GM18868 (cell line): ENCODE measurements around the gene ZSCAN10.
A peak's percentile ranks its signal among the peaks of the same experiment; 100 is the strongest.
"Not testable (repeated sequence)": the region's sequence is repeated elsewhere in the genome, so short reads cannot be mapped to it uniquely, and the experiment has no call there.

Experiments
- ATAC-seq: cut with Tn5 transposase; IDR thresholded peaks from one replicate; pipeline ENCODE4 v1.9.1; 2021; ENCODE audit warnings: mild to moderate bottlenecking, moderate library complexity; ENCODE audit not compliant: unreplicated experiment

ZSCAN10 gene

DNA sequence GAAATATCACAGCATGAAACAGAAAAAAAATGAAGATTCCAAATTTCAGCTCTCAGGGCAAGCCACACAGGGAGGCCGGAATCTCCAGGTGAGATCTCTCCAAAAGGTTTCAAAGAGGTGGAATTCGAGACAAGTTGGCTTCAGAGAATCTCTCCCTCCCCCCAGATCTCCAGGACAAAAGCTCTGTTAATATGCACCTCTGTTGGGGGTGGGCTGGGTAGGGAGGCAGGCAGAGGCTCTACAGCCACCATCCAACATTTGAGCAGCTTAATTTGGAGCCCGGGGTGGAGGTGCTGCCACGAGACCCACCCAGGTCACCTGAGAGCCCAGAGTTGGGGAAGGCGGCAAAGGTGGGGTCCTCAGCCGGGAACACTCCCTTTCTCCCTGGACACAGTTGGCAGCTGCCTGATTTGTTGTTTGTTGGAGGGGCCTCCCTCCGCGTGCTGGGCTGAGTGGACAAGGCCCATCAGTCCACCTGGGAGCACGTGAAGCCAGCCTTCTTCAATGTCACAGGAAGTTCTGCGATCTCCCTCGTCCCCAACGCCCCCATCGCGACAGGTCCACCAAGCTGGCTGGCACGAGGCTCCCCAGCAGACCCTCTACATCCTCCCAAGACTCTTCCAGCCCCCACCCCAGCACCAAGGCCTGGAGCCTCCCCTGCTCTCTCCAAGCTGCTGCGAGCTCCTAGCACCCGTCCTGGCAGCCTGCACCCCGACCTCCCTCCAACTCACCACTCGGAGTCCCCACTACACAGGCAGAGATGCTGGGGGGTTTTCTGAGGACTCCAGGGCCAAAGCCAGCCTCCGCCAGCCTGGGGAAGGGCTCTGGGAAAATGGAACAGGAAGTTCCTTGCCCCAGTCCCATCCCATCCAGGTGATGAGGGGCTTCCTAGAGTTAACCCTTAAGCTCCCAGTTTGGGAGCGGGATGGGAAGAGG, at the start of gene ZSCAN10:
ZSCAN10 (minus strand) TSS at position 836 of the 936 bp plus-strand sequence. CDS start 6,357 bp downstream, outside the sequence.
- ATAC-seq, result no peak

GRCh38 chr16:3148256-3149192, 49.4 kb upstream of the ZSCAN10 start:
- no peak for ATAC-seq

GRCh38 chr16:3147757-3148104, 48.6 kb upstream of the ZSCAN10 start:
- ATAC-seq, result no peak

GRCh38 chr16:3147046-3147756, 48.1 kb upstream of the ZSCAN10 start:
- no peak for ATAC-seq

- no peak for ATAC-seq
These were observed 46.6 kb upstream of the ZSCAN10 start for GRCh38 chr16:3145660-3146059.

DNA sequence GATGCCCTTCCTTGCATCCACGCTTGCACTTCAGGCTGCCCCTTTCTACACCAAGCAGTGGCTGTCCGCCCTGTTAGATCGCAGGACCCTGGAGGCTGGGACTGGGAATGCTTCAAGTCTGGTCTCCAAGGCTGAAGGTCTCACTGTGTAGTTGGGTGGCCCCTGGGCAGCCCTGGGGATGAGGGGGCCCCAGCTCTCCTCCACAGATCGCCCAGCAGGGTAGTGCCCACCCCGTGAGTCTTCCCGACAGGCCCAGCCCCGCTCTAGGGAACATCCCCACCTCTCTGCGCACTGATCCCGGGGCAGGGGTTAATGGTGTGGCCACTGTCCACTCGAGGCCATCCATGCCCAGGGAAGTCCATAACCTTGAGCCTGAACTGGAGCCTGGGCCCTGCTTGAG, 46.1 kb upstream of the ZSCAN10 start:
- no peak for ATAC-seq

- ATAC-seq, result no peak
These were observed 45.4 kb upstream of the ZSCAN10 start for GRCh38 chr16:3144321-3144983.

GRCh38 chr16:3143598-3144320, 44.7 kb upstream of the ZSCAN10 start:
- no peak for ATAC-seq

- no peak for ATAC-seq
These were observed 44.1 kb upstream of the ZSCAN10 start for GRCh38 chr16:3143189-3143588.

DNA sequence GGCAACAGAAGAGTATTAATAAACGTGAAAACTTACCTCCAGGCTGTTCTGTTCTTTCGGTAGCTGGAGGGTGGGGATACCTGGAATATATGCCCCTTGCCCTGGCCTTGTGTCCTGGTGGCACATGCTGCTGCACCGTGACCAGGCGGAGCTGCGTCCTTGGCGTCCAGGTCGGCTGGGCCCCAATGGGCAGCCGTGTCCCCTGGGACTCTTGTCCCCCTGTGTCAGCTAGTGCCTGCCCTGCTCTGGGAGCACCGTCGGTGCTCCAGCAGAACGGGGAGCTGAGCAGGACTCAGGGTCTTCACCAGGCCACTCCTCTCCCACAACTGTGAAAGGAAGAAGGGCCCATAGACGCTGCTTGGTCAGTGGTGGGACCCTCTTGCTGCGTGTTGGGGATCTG, 43.7 kb upstream of the ZSCAN10 start:
- ATAC-seq, result no peak

DNA sequence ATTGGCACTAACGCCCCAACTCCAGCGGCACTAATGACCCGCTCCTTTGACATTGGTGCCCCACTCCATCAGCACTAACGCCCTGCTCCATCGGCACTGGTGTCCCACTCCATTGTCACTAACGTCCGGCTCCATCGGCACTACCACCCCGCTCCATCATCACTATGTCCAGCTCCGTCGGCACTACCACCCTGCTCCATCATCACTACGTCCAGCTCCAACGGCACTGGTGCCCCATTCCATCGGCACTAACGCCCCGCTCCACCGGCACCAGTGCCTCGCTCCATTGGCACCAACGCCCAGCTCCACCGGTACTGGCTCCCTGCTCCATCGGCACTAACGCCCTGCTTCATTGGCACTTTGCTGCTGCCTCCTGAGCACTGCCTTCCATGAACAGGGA, 43.2 kb upstream of the ZSCAN10 start:
- no peak for ATAC-seq

- ATAC-seq, result no peak
These were observed 42.8 kb upstream of the ZSCAN10 start for GRCh38 chr16:3141781-3142311.

DNA sequence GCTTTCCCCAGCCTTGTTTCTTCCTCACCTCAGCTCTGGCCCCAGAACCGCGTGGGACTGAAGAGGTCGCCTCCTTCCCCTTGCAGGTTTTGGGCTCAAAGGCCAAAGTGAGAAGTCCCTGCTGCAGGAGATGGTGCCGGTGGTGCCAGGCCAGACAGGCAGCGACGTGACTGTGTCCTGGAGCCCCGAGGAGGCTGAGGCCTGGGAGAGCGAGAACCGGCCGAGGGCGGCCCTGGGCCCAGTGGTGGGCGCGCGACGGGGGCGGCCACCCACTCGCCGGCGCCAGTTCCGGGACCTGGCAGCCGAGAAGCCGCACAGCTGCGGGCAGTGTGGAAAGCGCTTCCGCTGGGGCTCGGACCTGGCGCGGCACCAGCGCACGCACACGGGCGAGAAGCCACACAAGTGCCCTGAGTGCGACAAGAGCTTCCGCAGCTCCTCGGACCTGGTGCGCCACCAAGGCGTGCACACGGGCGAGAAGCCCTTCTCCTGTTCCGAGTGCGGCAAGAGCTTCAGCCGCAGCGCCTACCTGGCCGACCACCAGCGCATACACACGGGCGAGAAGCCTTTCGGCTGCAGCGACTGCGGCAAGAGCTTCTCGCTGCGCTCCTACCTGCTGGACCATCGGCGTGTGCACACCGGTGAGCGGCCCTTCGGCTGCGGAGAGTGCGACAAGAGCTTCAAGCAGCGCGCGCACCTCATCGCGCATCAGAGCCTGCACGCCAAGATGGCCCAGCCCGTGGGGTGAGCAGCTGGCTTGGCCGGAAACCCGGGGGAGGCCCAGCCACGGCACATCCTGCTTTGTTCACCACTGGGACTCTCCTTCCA, 41.7 kb upstream of the ZSCAN10 start:
- no peak for ATAC-seq

DNA sequence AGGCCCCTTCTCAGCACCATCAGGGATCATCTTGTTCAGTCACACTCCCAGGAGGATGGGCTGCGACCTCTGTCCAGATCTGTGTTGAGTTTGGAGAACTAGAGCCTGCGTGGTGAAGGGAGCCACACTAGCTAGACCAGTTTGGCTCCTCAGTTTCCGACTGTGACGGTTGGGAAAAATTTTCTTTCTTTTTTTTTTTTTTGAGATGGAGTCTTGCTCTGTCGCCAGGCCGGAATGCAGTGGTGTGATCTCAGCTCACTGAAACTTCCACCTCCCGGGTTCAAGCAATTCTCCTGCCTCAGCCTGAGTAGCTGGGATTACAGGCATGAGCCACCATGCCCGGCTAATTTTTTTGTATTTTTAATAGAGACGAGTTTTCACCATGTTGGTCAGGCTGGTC, 40.5 kb upstream of the ZSCAN10 start:
- ATAC-seq, result not testable (repeated sequence)

- no peak for ATAC-seq
These were observed 39.8 kb upstream of the ZSCAN10 start for GRCh38 chr16:3138823-3139426.

GRCh38 chr16:3138342-3138741, 39.2 kb upstream of the ZSCAN10 start:
- no peak for ATAC-seq

DNA sequence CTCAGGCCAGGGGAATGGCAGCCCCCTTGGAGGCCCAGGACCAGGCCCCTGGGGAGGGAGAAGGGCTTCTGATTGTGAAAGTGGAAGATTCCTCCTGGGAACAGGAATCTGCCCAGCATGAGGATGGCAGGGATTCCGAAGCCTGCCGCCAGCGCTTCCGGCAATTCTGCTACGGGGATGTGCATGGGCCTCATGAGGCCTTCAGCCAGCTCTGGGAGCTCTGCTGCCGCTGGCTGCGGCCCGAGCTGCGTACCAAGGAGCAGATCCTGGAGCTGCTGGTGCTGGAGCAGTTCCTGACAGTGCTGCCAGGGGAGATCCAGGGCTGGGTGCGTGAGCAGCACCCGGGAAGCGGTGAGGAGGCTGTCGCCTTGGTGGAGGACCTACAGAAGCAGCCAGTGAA, 38.2 kb upstream of the ZSCAN10 start:
- no peak for ATAC-seq

- ATAC-seq, result peak; percentile 6
These were observed 36.1 kb upstream of the ZSCAN10 start for GRCh38 chr16:3135126-3135715.
